ENCODE data around the gene BRD3. TPM values are rescaled to one million over a fixed set of nuclear protein-coding genes. Genes with fewer than 3 reads are reported as not detected.

The BRD3 gene
- polyA plus RNA-seq, 1 experiment = 6.6 TPM

DNA sequence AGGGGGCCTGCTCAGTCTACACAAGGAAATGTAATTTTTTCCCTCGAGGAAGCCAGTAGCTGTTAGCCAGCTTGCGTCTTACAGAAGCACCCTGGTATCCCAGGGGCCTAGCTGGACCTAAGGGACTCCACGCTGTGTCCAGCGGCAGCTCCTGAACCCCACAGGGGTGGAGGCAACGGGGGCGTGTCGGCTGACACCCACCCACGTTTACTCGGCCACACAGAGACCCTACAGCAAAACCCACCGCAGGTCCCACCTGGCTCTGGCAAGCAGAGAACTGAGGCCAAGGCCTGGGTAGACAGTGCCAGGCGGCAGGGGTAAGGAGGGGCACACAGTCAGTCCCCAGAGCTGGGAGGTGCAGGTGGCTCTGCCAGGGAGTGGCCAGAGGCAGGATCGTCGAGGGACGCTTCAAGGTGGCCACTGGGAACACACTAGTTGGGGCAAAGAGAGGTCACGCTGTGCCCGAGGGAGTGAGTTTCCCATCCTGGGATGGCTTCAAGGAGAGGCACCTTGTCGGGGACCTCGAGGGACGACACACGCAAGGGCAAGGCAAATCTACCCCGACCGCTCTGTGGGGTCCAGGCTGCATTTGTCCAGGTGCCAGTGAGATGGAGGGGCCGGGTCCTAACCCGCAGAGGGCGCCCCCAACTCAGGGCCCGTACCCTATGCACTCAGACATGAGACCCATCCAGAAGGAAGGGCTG, 21.8 kb downstream of the BRD3 start:
- no peaks in the 10 kb centered on the region for H3K27me3 ChIP-seq (ENCODE audit: control insufficient read depth, insufficient read depth, low read length)
- ChIA-PET CTCF (interaction anchor here (1.0 kb wide), 1 partner anchor 18 kb away, joined by 3 read pairs; no protein-coding TSS in a partner anchor), POLR2A (no interaction called here)
- H3K36me3 ChIP-seq (ENCODE audit: control insufficient read depth, insufficient read depth, low read length) = peaks cover 49% of the 10 kb centered on the region
- no peak for DNase-seq (ENCODE audit: low read depth)
- TF ChIP-seq, protein P1, sequence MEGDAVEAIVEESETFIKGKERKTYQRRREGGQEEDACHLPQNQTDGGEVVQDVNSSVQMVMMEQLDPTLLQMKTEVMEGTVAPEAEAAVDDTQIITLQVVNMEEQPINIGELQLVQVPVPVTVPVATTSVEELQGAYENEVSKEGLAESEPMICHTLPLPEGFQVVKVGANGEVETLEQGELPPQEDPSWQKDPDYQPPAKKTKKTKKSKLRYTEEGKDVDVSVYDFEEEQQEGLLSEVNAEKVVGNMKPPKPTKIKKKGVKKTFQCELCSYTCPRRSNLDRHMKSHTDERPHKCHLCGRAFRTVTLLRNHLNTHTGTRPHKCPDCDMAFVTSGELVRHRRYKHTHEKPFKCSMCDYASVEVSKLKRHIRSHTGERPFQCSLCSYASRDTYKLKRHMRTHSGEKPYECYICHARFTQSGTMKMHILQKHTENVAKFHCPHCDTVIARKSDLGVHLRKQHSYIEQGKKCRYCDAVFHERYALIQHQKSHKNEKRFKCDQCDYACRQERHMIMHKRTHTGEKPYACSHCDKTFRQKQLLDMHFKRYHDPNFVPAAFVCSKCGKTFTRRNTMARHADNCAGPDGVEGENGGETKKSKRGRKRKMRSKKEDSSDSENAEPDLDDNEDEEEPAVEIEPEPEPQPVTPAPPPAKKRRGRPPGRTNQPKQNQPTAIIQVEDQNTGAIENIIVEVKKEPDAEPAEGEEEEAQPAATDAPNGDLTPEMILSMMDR (IDR thresholded peaks at IDR 0.05; ENCODE audit: insufficient read depth, low read depth, low read length) = no peak
- no peak overlapping the region for H3K4me3 ChIP-seq (ENCODE audit: low read depth, low read length)

DNA sequence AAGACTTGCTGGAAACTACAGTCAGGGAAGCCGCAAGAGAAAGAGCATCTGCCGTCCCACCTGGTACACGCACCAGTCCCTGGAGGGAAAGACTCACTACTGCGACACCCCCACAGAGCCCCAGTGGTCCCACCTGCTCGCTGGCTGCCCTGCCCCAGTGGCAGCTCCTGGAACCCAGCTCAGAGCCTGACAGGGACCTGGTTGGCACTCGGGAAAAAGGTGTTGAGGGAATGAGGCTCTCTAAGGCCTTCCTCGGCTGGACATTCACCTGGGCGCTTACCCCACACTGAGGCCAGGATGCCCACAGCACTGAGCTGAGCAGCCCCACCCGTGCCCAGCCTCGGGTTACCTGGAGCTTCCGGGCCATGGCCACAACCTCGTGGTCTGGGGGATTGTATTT, 22.9 kb downstream of the BRD3 start:
- DNase-seq (ENCODE audit: low read depth) = no peak
- H3K27me3 ChIP-seq (ENCODE audit: control insufficient read depth, insufficient read depth, low read length) = no peaks in the 10 kb centered on the region
- H3K4me3 ChIP-seq (ENCODE audit: low read depth, low read length) = no peak overlapping the region
- TF ChIP-seq, protein P1 (IDR thresholded peaks at IDR 0.05; ENCODE audit: insufficient read depth, low read depth, low read length) = no peak
- CTCF ChIA-PET = no interaction called here
- POLR2A ChIA-PET = no interaction called here
- H3K36me3 ChIP-seq (ENCODE audit: control insufficient read depth, insufficient read depth, low read length) = peaks cover 48% of the 10 kb centered on the region

DNA sequence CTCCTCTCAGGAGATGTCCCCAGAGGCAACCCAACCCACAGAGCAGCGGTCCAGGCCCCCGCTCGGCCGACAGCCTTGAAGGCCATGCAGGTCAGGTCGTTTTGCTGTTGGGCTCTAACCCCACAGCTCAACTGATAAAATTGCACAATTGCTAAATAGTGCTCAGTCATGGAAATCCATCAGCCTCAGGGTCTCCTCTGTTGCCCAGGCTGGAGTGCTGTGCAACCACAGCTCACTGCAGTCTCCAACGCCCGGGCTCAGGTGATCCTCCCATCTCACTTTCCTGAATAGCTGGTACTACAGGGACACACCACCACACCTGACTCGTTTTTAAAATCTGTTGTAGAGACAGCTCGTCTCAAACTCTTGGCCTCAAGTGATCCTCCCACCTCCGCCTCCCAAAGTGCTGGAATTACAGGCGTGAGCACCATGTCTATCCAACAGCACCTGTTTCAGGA, 24.3 kb downstream of the BRD3 start:
- Histone ChIP-seq H3K27me3 (ENCODE audit: control insufficient read depth, insufficient read depth, low read length) (no peaks in the 10 kb centered on the region), H3K36me3 (ENCODE audit: control insufficient read depth, insufficient read depth, low read length) (peaks cover 46% of the 10 kb centered on the region), H3K4me3 (ENCODE audit: low read depth, low read length) (no peak overlapping the region)
- TF ChIP-seq, protein P1 (IDR thresholded peaks at IDR 0.05; ENCODE audit: insufficient read depth, low read depth, low read length) = no peak
- CTCF ChIA-PET = no interaction called here
- POLR2A ChIA-PET = no interaction called here
- DNase-seq (ENCODE audit: low read depth) = no peak

DNA sequence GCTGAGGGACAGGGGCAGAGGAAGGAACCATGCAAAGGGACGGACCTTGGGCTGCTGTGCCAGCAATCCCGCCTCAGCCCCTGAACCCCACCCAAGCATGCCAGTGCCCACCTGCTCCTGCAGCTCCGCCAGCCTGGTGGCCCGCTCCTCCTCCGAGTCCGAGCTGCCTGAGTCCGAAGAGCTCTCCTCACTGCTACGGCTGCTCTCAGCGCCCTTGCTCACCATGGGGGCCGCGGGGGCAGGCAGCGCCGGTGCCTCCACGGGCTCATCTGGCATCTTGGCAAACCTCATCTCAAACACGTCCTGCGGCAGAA, 26.2 kb downstream of the BRD3 start:
- CTCF ChIA-PET = no interaction called here
- POLR2A ChIA-PET = no interaction called here

DNA sequence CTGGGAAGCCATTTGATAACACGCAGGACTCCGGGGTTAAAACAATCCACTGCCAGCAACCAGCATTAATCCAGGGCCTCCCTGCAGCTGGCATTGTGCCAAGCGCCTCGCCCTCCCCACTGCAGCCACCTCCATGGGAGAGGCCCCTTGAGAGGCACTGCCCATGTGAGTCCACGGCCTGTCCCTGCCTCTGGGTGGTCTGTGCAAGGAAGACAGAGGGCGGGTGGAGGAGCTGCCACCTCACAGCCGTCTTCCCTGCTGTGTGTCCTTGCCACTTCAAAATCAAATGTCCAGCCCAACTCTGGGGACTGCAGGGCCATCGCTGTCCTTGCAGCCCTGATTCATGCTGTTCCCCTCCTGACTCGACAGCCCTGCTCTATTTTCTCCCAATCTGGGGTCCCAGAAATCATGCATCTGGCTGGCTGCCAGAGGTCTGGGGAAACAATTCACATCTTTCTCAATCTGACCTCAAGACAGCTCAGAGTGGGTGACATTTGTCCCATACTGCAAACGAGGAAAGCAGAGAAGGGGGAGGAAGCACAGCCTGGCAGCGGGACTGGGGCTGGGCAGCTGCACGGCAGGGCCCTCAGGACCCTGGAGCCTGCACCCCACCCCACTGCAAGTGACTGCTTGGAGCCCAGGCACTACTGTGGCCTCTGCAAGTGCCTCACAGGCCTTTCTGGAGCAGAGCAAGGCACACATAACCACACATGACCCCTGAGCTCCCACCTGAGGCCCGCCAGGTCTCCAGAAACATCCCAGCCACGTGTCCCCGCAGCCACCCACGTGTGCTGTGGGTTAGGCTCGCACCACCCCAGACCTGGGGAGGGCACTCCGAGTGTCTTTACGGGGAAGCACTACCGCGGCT, 26.8 kb downstream of the BRD3 start:
- POLR2A ChIA-PET = no interaction called here
- TF ChIP-seq, protein P1 (IDR thresholded peaks at IDR 0.05; ENCODE audit: insufficient read depth, low read depth, low read length) = no peak
- DNase-seq (ENCODE audit: low read depth) = no peak
- H3K36me3 ChIP-seq (ENCODE audit: control insufficient read depth, insufficient read depth, low read length) = peaks cover 33% of the 10 kb centered on the region
- CTCF ChIA-PET = interaction anchor here (1.0 kb wide), 1 partner anchor 12 kb away, joined by 3 read pairs; no protein-coding TSS in a partner anchor
- no peaks in the 10 kb centered on the region for H3K27me3 ChIP-seq (ENCODE audit: control insufficient read depth, insufficient read depth, low read length)
- no peak overlapping the region for H3K4me3 ChIP-seq (ENCODE audit: low read depth, low read length)

More for the DNA sequence above, 26.2 kb downstream of the BRD3 start:
- Histone ChIP-seq H3K27me3 (ENCODE audit: control insufficient read depth, insufficient read depth, low read length) (no peaks in the 10 kb centered on the region), H3K36me3 (ENCODE audit: control insufficient read depth, insufficient read depth, low read length) (peaks cover 32% of the 10 kb centered on the region), H3K4me3 (ENCODE audit: low read depth, low read length) (no peak overlapping the region)
- no peak for DNase-seq (ENCODE audit: low read depth)
- TF ChIP-seq, protein P1 (IDR thresholded peaks at IDR 0.05; ENCODE audit: insufficient read depth, low read depth, low read length) = no peak

Data from BJ (cell line).